ENCODE measurements around the gene AFAP1L2. TPM values are rescaled to one million over a fixed set of nuclear protein-coding genes. Genes with fewer than 3 reads are reported as not detected.

The AFAP1L2 gene
- total RNA-seq, 2 donors from 2014 or later, result 4.5 to 7.9 TPM

DNA sequence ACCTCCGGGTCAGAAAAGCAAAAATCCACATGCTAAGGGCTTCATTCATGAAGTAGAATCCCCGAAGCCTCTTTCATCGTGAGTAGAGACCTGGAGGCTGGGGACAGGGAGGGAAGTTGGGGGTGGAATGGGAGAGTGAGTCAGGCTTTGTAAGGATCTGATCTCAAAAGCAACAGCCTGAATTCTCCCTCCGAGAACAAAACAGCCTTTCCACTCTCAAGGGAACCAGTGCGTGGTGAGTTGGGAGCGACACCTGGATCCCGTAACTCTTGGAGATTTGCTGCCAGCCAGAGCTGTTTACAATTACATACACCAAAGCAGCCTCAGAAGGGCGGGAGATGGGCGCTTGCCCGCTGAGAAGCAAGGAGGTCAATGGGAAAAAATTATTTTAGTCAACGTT lies 10.8 kb downstream of the AFAP1L2 start:
- intact Hi-C loops (cut with DNase I), result no loop called here
- DNase-seq (ENCODE audit: low spot score), result no peak

DNA sequence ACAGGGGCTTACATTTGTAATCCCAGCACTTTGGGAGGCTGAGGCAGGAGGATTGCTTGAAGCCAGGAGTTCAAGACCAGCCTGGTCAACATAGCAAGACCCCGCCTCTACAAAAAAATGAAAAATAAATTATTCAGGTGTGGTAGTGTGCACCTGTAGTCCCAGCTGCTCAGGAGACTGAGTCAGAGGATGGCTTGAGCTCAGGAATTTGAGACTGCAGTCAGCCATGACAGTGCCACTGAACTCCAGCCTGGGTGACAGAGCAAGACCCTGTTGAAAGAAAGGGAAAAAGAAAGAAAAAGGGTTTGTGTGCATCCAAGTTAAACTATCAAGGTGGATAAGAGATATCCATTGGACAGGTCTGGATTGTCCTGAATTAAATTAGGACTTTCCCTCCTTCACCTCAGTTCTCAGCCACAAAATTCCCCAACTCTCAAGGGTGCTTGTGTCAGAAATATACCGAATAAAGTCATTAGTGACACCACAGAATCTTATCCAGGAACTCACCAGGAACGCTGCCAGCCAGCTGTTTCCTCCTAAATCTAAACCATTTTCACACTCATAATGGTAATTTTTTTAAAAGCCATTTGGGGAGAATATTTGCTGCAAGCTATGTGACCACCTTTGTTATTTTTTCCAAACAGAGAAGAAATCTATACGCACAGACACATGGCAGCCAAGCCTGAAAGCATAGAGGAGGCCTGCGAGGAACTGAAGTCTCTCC lies 12.0 kb downstream of the AFAP1L2 start:
- DNase-seq (ENCODE audit: low spot score), result no peak
- intact Hi-C loops (cut with DNase I), result no loop called here

DNA sequence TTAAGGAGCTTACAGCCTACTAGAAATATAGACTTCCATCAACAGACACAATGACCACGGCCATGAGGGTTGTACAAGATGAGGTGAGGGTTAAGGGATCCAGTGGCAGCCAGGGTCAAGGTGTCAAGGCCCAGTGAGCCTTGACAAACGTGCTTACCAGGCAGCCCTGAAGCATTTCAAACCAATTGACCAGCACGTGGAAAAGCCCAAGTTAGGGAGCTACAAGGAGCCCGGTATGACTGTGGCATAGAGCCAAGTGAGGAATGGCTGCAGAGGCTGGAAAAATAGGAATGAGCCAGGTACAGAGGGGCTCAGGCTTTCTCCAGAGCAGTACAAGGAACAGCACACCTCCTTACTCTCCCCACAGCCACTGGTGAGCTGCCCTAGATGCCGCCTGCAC lies 12.7 kb downstream of the AFAP1L2 start:
- intact Hi-C loops (cut with DNase I), result no loop called here
- DNase-seq (ENCODE audit: low spot score), result no peak

DNA sequence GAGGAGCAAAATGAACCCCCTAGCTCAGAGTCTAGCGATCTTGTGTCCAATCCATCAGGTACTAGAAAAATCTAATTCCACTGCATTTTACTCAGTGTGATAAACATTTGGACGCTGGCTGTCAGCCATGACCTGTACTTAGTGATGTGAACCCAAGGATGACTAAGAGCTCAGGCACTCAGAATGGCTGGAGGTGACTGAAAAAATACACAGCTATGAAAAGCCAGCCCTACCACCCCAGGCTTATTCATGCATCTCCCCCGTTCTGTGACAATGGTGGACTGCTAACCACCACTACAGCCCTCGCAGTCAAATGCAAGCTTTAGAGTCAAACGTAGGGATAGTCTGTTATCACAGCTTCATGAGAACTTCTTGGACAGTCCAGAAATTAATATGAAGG lies 14.9 kb downstream of the AFAP1L2 start:
- intact Hi-C loops (cut with DNase I), result no loop called here
- DNase-seq (ENCODE audit: low spot score), result no peak

DNA sequence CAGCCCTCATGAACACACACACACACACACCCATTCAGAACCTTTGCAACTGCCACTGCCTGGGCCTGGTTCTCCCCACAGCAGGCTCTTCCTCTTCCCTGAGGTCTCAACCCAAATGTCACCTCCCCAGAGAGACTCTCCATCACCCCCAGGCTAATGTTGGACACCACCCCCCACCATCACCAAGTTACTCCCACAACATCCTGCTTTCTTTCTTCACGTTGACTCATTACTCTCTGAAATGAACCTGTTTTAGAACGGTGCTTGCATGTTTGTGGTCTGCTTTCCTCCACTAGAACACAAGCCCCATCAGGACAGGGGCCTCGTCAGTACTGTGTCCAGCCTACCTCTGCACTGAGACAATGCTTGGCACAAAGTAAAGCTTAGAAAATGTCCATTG lies 16.0 kb downstream of the AFAP1L2 start:
- intact Hi-C loops (cut with DNase I), result no loop called here
- DNase-seq (ENCODE audit: low spot score), result no peak

- DNase-seq (ENCODE audit: low spot score), result no peak
- intact Hi-C loops (cut with DNase I), result no loop called here
Observed at GRCh38 chr10:114387784-114388183, 16.5 kb downstream of the AFAP1L2 start.

- no peak for DNase-seq (ENCODE audit: low spot score)
- intact Hi-C loops (cut with DNase I), result no loop called here
Observed at GRCh38 chr10:114386452-114386851, 17.9 kb downstream of the AFAP1L2 start.

DNA sequence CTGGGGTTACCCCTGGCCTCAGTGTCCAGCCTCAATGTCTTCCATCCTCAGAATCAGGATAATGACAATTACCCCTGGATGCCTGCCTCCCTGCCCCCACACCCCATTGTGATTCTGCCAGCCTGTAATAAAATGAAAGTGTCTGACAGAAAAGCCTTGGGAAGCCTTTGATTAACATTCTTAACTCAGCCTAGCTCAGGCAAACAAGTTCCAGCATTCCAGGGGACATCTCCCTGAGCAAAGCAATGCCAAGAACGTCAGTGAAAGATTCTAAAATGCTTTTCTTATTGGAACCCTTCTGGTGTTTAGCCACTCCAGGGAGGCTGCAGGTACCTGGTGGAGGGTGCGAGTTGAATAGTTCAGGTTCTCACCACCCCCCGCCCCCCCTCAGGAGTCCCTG lies 18.7 kb downstream of the AFAP1L2 start:
- no peak for DNase-seq (ENCODE audit: low spot score)
- intact Hi-C loops (cut with DNase I), result no loop called here

GRCh38 chr10:114384601-114385000 lies 19.7 kb downstream of the AFAP1L2 start:
- intact Hi-C loops (cut with DNase I), result no loop called here
- no peak for DNase-seq (ENCODE audit: low spot score)

GRCh38 chr10:114384181-114384580 lies 20.1 kb downstream of the AFAP1L2 start:
- intact Hi-C loops (cut with DNase I), result no loop called here
- no peak for DNase-seq (ENCODE audit: low spot score)

DNA sequence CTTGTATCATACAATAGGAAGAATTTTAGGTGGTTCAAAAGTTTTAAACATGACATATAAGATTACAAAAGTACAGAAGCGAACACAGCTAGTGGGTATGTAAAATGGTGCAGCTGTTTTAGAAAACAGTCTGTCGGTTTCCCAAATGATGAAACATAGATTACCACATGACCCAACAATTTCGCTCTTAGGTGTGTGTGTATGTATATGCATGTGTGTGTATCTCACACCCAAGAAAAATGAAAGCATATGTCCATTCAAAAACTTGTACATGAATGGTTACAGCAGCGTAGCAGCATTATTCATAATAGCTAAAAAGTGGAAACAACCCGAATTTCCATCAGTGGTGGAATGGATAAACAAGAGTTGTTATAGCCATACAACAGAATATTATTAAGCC lies 23.5 kb downstream of the AFAP1L2 start:
- intact Hi-C loops (cut with DNase I), result no loop called here
- DNase-seq (ENCODE audit: low spot score), result no peak

- DNase-seq (ENCODE audit: low spot score), result no peak
- intact Hi-C loops (cut with DNase I), result no loop called here
Observed at GRCh38 chr10:114380060-114380459, 24.2 kb downstream of the AFAP1L2 start.

- DNase-seq (ENCODE audit: low spot score), result no peak
- intact Hi-C loops (cut with DNase I), result no loop called here
Observed at GRCh38 chr10:114379631-114380041, 24.7 kb downstream of the AFAP1L2 start.

DNA sequence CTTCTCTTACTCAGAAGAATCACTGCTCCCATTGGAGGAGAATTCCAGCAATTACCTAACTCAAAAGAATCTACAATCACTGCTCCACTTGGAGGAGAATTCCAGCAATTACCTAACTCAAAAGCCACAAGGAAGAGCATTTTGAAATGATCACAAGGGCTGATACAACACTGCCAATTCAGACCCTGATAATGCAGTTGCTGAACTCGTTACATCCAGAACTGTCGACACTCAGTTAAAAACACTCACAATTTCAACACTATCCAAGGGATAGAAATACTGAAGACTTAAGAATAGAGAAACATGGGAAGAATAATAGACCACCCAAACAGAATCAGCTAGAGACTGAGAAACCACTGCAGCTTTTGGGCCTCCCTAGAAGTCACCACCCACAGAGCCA lies 27.8 kb downstream of the AFAP1L2 start:
- intact Hi-C loops (cut with DNase I), result no loop called here
- DNase-seq (ENCODE audit: low spot score), result no peak

- DNase-seq (ENCODE audit: low spot score), result no peak
- intact Hi-C loops (cut with DNase I), result no loop called here
Observed at GRCh38 chr10:114375047-114375446, 29.3 kb downstream of the AFAP1L2 start.

DNA sequence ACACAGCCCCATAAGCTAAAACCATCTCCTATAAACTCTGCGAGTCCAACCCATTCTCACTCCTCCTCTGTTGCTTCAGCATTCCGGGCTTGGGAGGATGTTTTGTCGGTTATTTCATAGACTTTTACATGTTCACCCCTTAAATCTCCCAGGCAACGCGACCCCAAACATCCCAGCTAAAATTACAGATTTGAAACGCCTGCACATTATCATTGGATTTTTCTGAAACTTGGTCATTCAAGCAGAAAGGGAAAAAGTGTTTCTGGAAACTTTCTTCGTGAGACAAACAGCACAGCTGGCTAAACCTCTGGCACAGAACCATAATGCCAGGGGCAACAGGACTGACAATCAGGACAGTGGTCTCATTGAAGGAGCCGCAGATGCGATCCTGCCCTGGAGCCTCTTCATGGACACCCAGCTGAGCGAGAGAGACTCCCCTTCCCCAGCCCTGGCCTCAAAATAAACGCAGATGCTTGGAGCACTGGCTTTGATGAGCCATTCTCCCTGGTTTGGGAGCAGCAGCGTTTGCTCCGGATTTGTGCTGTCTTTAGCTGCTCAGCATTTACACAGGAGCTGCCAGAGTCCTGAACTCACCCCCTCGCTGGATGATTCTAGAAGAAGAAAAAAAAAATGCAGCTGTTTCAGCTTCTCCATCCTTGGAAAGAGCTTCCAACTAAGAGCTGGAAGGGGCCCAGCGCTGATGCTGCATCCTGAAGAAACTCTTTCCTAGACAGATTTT lies 30.1 kb downstream of the AFAP1L2 start:
- peak; percentile 85 for DNase-seq (ENCODE audit: low spot score)
- intact Hi-C loops (cut with DNase I), result no loop called here

DNA sequence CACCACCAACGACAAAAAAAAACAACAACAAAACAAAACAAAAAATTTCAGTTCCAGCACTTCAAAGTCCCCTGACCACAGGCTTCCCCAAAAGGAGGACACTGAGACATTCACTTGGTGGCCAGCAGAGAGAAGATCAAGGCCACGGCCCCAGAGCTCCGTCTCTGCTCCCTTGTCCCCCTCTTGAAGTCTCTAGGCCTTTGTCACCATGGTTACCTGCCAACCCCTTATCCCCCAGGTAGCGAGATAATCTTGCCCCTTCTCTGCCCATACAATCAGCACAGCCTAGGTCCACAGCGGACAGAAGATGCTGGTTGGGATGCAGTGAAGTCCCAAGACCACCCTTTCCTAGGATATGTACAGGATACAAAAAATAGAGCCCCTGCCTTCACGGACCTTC lies 30.7 kb downstream of the AFAP1L2 start:
- no peak for DNase-seq (ENCODE audit: low spot score)
- intact Hi-C loops (cut with DNase I), result no loop called here

GRCh38 chr10:114372995-114373394 lies 31.3 kb downstream of the AFAP1L2 start:
- no peak for DNase-seq (ENCODE audit: low spot score)
- intact Hi-C loops (cut with DNase I), result no loop called here

GRCh38 chr10:114372179-114372578 lies 32.1 kb downstream of the AFAP1L2 start:
- intact Hi-C loops (cut with DNase I), result no loop called here
- DNase-seq (ENCODE audit: low spot score), result no peak

DNA sequence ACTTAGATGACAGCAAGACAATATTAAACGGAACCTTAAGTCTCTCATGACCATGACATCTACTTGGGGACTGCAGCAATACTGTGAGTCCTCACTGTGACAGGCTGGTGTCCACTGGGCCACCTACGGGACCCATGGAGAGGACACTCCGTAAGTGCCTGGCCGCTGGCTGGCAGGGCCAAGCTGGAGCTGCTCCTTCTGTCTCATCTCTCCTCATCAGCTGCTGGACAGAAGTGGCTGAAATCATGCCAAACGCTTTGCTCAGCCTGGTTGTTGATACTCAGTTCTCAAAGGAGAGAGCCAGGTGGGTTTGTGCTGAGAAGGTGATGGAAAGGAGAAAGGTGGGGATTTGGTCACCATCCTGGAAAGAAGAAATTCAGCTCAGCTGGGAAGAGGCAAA lies 33.3 kb downstream of the AFAP1L2 start:
- intact Hi-C loops (cut with DNase I), result no loop called here
- DNase-seq (ENCODE audit: low spot score), result no peak

GRCh38 chr10:114370199-114370598 lies 34.1 kb downstream of the AFAP1L2 start:
- intact Hi-C loops (cut with DNase I), result no loop called here
- no peak for DNase-seq (ENCODE audit: low spot score)
